Cardiac fibroblast (primary cell): ENCODE data around the gene ITSN1.

ENCODE experiments used
- DNase-seq, 2 donors: peaks; one replicate each; pipeline versions ENCODE4 v3.0.0 to v3.0.0-alpha.2; 2010; ENCODE audit warnings: low read depth in 2 of 2
- H3K4me3 ChIP-seq, 2 donors: replicated peaks in 1 of 2; 1 replicate in 1 of 2; 2 replicates in 1 of 2; pipeline ENCODE4 v1.5.1; 2011; ENCODE audit warnings: low read depth in 2 of 2, low read length in 2 of 2, mild to moderate bottlenecking in 2 of 2, moderate library complexity in 1 of 2
- TF ChIP-seq, protein P1 (sequence below): IDR thresholded peaks from one replicate; pipeline ENCODE4 v1.5.1; 2011; ENCODE audit warnings: low read depth, mild to moderate bottlenecking, low read length, inconsistent platforms

The ITSN1 gene

GRCh38 chr21:33751120-33751519 is 108.8 kb downstream of the ITSN1 start:
- no peak overlapping the region for H3K4me3 ChIP-seq
- TF ChIP-seq, protein P1, sequence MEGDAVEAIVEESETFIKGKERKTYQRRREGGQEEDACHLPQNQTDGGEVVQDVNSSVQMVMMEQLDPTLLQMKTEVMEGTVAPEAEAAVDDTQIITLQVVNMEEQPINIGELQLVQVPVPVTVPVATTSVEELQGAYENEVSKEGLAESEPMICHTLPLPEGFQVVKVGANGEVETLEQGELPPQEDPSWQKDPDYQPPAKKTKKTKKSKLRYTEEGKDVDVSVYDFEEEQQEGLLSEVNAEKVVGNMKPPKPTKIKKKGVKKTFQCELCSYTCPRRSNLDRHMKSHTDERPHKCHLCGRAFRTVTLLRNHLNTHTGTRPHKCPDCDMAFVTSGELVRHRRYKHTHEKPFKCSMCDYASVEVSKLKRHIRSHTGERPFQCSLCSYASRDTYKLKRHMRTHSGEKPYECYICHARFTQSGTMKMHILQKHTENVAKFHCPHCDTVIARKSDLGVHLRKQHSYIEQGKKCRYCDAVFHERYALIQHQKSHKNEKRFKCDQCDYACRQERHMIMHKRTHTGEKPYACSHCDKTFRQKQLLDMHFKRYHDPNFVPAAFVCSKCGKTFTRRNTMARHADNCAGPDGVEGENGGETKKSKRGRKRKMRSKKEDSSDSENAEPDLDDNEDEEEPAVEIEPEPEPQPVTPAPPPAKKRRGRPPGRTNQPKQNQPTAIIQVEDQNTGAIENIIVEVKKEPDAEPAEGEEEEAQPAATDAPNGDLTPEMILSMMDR: no peak
- peak; percentile 18 to 63 for DNase-seq

DNA sequence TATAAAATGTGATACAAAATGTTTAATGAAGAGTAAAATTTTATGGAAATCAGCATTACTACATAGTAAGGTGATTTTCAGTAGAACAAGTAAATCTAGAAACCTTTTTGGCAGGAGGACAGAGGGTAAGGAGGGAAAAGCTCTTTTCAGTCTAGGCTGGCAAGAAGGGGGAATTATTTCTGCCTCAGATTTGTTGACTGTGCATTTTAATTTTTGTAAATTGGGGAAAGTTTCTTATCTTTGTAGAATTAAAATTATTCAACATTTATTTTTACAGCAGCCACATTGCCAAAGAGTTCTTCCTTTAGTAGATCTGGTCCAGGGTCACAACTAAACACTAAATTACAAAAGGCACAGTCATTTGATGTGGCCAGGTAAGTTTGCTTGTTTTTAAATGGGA is 109.2 kb downstream of the ITSN1 start:
- TF ChIP-seq, protein P1: no peak
- H3K4me3 ChIP-seq: no peak overlapping the region
- DNase-seq: no peak

DNA sequence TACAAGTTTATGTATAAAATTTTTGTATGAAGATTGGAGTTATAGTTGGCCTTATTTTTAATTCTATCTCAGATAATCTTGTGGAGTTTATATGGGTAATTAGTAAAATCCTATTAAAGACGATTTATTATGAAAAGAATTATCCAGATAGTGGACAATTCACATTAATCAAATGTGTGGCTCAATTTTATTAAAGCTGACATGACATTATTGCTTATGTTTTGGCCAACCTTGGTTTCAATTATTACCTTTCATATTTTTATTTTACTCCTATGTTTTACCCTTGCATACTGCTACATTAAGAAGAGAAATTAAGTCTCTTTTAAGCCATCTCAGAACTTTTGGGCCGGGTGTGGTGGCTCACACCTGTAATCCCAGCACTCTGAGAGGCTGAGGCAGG is 110.0 kb downstream of the ITSN1 start:
- H3K4me3 ChIP-seq: no peak overlapping the region
- DNase-seq: no peak
- TF ChIP-seq, protein P1: no peak

GRCh38 chr21:33753886-33754285 is 111.6 kb downstream of the ITSN1 start:
- TF ChIP-seq, protein P1: no peak
- no peak overlapping the region for H3K4me3 ChIP-seq
- peak in 1 of 2 donors; percentile 21 for DNase-seq

- H3K4me3 ChIP-seq: no peak overlapping the region
- peak in 1 of 2 donors; percentile 39 for DNase-seq
- TF ChIP-seq, protein P1: no peak
Measured at GRCh38 chr21:33754481-33754880, 112.2 kb downstream of the ITSN1 start.

DNA sequence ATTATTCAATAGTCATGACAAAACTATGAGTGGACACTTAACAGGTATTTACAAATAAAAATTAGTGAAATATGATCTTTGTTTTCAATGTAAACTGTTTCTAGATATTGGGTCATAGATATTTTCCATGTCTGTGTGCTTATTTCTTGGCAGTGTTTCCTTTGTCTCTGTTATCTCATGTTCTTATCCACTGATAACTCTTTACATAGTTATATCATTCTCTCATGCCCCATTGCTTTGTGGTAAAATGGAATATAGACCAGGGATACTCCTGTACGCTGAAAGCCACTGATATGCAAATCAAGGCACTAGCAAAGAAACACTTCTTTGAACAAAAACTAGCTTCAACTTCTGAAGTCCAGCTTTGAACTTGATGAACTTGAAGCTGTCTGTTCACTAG is 113.1 kb downstream of the ITSN1 start:
- TF ChIP-seq, protein P1: no peak
- no peak overlapping the region for H3K4me3 ChIP-seq
- DNase-seq: no peak
